HG03159 (cell line): ENCODE results near the gene DNMT1.
A peak's percentile ranks its signal among the peaks of the same experiment; 100 is the strongest.

Experiments
- ATAC-seq: cut with Tn5 transposase; IDR thresholded peaks from one replicate; pipeline ENCODE4 v1.9.1; 2021; ENCODE audit warnings: mild to moderate bottlenecking, moderate library complexity; ENCODE audit not compliant: unreplicated experiment

Gene DNMT1

DNA sequence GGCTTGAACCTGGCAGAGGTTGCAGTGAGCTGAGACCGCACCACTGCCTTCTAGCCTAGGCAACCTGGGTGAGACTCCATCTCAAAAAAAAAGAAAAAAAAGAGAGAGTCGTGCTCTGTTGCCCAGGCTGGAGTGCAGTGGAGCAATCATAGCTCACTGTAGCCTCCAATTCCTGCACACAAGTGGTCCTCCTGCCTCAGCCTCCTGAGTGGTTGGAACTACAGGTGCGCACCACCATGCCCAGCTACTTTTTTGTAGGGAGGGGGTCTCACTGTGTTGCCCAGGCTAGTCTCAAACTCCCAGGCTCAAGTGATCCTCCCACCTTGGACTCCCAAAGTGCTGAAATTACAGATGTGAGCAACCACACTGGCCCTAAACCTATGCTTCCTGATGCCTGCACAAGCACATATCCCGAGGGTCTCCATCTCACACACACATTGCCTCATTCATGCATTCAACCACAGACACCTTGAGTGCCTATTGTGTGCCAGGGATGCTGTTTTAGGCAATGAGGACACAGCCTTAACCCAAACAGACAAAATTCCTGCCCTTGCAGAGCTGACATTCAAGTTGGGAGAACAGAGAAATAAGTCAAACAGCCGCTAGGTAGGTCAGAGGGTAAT lies 94.5 kb downstream of the DNMT1 start:
- ATAC-seq = no peak

DNA sequence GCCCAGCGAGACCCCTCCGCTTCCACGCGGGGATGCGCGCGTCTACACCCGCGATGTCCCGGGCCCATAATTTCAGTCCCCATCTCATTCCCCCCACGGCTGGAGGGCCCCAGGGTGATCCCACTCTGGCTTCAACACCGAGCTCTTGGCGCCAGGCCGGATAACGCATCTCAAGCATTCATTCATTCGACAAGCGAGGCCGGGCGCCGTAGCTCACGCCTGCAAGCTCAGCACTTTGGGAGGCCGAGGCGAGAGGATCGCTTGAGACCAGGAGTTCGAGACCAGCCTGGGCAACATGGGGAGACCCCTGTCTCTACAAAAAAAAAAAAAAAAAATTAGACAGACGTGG lies 98.2 kb downstream of the DNMT1 start:
- no peak for ATAC-seq

DNA sequence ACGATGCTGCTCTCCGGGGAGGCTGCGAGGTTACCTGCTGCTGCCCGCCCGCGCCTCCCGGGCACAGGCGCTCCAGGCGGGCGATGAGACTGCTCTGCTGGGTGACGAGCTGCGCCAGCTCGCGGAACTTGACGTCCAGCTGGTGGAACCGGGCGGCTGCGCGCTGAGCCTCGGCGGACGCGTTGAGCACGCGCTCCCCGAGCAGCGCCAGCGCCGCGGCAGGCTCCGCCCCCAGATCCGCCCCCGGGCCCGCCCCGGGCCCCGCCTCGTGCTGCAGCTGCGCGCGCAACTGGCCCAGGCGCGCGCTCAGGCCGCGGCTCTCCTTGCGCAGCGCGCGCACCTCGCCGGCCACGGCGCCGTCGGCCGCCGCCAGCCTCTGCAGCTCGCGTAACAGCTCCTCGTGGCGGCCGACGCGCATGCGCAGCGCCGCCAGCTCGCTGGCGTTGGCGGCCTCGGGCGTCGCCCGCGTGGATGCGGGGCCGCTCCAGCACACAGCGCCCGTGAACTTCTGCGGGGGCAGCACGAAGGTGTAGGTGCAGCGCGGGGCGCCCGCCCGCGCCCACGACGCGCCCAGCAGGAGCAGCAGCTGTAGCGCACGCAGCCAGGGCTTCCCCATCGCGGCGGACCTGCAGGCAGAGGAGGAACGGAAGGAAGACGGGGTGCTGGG lies 98.7 kb downstream of the DNMT1 start:
- ATAC-seq = peak; percentile 61

DNA sequence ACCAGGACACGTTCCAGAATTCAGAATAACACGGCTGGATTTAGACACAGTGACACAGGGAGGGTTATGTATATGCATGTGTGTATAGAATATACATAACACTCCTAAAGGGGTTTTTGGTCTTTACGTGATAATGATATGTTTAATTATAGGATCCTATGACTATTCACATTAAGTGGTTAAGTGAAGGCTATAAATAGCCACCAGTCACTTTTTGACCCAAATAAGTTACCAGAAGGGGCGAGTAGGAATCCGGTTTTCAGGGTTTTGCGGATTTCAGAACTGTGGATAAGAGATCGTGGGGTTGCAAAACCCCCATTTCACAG lies 99.2 kb downstream of the DNMT1 start:
- no peak for ATAC-seq

DNA sequence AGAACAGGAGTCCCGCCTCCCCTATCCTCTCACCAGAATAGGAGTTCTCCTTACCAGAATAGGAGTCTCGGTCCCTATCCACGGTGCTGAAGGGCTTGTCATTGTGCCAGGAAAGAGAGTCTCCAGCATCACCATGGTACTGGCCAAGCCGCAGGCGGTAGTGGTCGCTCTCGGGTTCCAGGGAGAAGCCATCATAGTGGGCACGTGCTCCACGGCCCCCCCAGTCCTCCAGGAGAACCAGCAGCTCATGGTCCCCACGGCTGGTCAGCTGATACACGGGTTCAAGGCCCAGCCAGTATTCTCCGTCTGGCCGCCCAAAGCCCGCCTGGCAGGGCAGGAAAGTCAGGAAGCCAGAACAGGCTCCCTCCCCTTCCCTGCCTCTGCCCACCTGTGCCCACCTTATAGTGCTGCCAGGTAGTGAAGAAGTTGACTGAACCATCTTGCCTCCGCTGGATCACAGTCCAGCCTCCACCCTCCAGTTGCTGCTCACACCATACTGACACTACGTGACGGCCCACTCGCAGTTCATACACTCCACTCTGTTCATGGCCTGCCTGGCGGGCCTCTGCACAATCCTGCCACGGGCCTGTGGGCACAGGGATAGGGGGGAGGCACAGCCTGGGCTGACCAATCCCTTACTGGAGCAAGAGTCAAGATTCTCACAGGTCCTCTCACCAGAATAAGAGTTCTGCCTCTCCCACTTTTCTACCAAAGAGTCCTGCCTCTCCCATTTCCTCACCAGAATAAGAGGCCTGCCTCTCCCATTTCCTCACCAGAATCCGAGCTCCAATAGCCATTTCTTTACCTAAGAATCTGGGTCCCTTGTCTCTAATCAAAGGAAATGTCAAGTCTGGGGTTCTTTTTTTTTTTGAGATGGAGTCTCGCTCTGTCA lies 101.2 kb downstream of the DNMT1 start:
- ATAC-seq = no peak

DNA sequence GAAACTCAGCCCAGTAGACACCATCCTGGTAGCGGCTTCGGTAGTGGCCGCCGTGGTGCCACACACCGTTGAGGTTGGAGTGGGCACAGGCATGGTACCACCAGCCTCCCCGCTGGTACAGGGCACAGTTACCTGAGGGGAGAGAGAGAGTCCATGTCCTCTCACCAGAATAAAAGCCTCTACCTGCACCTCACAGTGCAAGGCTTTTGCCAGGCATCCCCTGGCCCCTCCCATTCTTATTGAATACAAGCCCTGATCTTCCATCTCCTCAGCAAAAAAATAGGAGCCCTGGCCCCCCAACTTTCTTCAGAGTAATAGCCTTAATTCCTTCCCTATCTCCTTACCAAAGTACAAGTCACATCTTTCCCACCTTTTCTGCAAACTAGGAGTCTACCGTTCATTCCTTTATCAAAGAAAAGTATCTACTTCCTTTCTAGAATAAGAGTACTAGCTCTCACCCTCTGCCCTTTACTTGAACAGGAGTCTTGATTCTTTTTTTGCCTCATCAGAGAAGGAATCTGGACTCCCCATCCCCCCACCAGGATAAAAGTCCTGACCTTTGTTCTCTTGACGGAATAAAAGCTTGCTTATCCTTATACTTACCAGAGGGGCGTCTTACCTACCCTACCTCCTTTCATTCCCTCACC lies 102.0 kb downstream of the DNMT1 start:
- ATAC-seq = no peak

DNA sequence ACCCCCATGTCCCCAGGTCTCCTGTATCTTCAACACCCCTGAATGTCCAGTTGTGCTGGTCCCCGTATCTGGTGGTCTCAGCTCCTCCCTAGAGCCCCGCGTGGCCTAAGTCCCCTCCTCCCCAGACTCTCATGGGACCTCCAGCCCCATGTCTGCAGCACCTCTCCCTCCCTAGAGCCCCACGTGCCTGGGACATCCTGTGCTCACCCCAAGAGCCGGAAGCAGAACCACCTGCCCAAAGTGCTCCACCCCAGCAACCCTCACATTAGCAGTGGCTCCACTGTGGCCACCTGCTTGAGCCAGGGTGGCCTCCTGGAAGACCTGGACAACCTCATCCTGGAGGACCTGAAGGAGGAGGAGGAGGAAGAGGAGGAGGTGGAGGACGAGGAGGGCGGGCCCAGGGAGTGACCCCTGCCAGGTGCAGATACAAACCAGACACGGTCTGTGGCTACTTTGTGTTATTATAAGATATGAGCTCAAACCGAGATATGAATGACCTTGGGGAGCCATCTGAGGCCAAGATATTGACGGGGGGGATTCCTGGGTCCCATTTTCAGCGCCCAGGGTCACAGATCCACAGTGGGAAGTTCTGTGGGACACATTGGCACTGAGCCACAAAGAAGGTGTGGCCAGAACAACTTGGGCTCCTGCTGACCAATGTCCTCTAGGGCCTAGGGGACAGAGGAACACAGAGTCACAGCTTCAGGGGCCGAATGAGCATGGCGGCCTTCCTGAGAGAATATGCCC lies 102.7 kb downstream of the DNMT1 start:
- no peak for ATAC-seq

DNA sequence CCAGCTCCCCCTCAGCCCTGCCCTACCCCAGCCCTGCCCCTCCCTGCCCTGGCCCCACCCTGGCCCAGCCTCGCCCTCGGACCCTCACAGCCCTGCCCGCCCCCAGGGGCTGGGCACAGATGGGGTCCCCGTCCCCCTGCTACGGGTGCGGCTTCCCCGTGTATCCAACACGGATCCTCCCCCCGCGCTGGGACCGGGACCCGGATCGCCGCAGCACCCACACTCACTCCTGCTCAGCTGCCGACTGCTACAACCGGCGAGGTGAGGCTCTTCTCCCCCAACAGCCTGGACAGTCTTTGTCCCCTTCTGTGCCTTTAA lies 103.4 kb downstream of the DNMT1 start:
- ATAC-seq = no peak

DNA sequence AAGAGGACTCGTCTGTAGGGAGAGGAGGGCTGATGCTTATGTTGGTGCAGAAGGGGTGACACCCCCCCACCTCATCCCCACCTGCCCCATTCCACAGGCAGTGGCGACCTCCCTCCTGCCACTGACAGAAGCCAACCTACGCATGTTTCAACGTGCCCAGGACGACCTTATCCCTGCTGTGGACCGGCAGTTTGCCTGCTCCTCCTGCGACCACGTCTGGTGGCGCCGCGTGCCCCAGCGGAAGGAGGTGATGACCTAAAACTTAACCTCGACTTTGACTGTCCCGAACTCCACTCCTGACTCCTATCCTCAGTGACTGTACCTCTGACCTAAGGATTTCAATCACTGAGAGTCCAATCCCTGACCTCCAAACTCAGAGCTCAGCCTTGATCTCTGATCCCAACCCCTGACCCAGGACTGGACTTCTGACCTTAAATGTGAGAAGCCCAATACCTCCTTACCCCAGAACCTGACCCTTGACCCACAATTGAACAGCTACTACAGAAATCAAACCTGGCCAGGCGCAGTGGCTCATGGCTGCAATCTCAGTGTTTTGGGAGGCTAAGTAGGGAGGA lies 104.9 kb downstream of the DNMT1 start:
- ATAC-seq = no peak

DNA sequence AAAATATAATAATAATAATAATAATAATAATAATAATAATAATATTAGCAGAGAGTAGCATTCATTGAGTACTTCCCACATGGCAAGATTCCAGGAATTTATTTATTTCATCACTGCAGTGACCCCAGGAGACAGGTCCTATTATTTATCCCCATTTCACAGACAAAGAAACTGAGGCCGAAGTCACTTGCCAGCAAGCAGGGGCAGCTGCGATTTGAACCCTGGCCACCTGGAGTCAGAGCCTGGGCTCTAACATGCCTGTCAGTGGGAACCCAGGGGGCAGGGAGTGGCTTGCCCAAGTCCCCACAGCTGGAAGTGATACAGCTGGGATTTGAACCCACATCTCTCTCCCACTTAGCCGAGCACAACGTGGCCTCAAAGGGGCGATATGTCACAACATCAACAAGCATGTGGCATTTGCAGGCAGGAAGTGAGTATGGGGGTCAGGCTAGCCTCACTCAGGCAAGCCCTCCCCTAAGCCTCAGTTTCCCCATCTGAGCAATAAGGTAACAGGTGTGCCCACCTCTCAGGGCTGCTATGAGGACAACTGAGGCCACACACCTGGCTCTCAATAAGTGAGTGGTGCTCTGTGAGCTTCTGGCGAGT lies 105.7 kb downstream of the DNMT1 start:
- no peak for ATAC-seq

DNA sequence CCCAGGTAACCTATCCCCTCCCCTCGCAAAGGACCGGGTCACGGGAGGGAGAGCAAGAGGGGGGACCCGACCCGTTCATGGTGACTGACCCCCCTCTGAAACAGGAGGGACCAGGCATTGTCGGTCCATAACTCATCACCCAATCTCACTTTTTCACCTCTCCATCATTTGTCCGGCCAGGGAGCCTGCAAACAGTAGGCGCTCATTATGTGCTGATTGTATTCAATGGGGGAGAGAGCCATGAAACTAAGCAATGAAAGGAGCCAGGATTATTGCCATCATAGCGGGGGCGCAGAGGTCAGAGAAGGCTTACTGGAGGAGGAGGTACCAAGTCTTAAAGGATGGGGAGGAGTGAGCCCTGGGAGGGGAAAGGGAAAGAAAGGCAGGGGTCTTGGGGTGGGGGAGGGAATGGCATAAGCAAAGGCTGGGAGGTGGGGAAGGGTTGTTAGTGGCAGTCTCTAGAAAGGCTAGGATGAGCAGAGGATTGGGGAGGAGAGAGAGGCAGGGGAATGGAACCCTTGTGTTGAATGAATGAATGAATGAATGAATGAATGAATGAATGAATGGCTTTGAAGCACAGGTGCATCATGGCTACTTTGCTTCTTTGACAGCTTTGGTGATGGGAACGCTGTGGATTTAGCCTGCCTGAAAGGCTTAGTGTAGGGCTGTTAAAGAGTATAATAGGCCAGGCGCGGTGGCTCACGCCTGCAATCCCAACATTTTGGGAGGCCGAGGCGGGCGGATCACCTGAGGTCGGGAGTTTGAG lies 107.3 kb downstream of the DNMT1 start:
- ATAC-seq = no peak

DNA sequence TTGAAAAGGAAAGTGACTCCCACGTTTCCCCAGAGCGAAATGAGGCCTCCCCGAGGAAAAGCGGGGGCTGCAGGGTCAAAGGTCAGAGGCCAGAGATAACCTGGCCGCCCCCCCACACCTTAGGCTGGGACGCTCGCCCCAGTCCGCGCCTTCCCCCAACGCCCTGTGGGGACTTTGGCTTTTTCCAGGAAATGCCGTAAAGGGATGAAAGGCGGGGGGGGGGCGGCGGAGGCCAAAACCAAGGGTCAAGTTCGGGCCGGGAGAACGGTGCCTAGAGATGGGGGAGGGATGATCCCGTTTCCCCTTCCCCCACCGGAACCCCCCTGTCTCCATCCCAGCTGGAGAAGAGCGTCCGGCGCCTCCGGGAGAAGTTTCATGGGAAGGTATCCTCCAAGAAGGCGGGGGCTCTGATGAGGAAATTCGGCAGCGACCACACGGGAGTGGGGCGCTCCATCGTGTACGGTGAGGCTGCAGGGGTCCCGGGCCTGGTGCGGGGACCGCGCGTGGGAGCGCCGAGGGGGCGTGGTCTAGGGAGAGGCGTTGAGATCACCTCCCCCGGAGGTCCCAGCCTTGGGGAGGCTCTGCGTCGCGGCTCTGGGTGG lies 108.1 kb downstream of the DNMT1 start:
- no peak for ATAC-seq

DNA sequence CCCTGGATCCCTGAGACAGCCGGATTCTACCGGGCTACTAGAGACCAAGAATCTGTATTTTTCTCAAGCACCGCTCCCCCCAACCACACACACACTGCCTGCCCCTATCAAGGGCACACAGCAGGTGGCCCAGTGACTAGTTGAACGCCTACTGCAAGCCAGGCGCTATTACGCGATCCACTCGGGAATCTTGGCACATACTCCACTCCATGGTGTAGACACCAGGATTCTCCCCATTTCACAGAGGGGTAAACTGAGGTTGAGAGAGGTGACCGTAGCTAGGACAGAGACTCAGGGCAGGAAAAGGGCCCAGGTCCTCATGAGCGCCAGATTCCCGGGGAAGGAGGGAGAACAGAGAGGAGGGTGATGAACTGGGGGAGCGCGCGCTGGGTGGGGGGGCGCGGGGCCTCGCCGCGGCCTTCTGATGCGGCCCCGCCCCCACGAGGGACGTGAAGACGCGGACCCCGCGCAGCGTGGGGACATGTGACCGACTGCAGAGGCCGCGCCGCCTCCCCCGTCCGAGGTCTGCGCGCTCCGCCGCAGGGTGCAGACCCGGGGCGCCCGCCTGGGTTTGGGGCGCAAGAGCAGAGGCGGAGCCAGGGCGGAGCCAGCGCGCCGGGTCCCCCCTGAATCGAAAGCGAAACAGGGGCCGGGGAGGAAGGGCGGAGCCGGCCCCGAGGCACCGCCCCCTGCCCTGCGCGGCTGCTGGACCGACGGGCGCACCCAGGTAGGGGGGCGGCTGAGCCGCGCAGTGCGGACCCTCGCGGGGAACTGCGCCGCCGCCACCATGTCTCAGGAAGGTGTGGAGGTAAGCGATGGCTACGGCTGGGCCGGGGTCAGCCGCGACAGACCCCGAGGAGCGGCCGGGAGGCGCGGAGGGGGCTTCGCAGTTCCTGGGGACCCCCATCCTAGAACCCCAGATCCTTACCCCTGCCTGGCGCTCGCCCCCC lies 108.8 kb downstream of the DNMT1 start, which contains the start of gene SHFL:
Gene SHFL (plus strand): TSS at position 677 of the 950 bp plus-strand sequence. CDS start 111 bp downstream, at position 788.
- peak; percentile 76 for ATAC-seq

DNA sequence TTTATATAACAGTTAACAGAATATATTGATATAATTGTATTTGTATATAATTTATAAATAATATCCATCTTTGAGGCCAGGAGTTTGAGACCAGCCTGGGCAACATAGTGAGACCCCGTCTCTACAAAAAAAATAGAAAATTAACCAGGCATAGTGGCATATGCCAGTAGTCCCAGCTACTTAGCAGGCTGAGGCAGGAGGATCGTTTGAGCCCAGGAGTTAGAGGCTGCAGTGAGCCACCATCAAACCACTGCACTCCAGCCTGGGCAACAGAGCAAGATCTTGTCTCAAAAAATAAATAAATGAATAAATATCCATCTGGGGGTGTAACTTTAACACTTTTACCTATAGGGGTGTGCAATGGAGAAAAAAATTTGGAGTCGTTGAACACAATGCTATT lies 110.0 kb downstream of the DNMT1 start:
- ATAC-seq = no peak

DNA sequence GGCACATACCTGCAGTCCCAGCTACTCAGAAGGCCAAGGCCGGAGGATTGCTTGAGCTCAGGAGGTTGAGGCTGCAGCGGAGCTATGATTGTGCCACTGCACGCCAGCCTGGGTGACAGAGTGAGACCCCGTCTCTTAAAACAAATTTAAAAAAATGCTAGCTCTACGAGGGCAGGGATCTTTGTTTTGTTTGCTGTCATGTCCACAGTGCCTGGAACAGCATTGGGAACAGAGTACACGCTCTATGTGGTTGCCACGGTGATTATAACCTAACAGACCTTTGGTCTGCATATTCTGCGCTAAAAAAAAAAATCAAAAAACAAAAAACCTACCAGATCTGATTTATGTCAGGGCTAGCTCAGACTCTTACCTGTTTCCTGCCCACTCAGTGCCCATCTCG lies 110.8 kb downstream of the DNMT1 start:
- no peak for ATAC-seq
